ENCODE data around the gene AKNAD1.

DNA sequence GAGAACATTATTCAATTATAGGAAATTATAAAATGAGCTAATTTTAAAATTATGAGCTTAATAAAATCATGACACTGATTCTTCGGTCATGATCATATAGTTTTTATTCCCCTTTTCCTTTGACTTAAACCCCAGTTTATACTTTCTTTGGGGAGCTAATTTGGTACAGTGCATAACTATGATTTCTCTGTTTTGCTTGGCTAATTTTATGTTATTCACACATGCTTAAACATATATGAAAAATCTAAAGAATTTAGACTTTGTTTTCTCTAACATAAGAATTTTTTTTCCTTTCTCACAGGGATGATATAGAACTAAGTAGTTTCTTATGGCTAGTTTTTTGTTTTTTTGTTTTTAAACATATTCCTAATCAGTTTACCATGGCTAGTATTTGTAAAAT, 57.9 kb downstream of the AKNAD1 start:
- no peak for TF ChIP-seq MAFK (IDR thresholded peaks at IDR 0.05; ENCODE audit: low read depth, low read length)
- no peak for TF ChIP-seq CTCF (conservative IDR thresholded peaks at IDR 0.05; ENCODE audit: low read depth, low read length)
- no peak for TF ChIP-seq FOS (IDR thresholded peaks at IDR 0.05; ENCODE audit: low read depth, low read length)
- no peak for TF ChIP-seq POLR2A (IDR thresholded peaks at IDR 0.05; ENCODE audit: low read depth, low read length)
- no peak for TF ChIP-seq MXI1 (IDR thresholded peaks at IDR 0.05; ENCODE audit: borderline replicate concordance, low read depth, low read length)
- TF ChIP-seq RAD21 (IDR thresholded peaks at IDR 0.05; ENCODE audit: low read length), result no peak
- TF ChIP-seq RCOR1 (IDR thresholded peaks at IDR 0.05; ENCODE audit: insufficient replicate concordance, low read length), result no peak
- no peak for TF ChIP-seq USF2 (IDR thresholded peaks at IDR 0.05; ENCODE audit: low read depth, low read length)
- no peak for TF ChIP-seq RFX5 (IDR thresholded peaks at IDR 0.05; ENCODE audit: low read depth, low read length)
- TF ChIP-seq, protein P1, sequence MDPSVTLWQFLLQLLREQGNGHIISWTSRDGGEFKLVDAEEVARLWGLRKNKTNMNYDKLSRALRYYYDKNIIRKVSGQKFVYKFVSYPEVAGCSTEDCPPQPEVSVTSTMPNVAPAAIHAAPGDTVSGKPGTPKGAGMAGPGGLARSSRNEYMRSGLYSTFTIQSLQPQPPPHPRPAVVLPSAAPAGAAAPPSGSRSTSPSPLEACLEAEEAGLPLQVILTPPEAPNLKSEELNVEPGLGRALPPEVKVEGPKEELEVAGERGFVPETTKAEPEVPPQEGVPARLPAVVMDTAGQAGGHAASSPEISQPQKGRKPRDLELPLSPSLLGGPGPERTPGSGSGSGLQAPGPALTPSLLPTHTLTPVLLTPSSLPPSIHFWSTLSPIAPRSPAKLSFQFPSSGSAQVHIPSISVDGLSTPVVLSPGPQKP (IDR thresholded peaks at IDR 0.05; ENCODE audit: borderline replicate concordance, low read depth, low read length), result no peak
- TF ChIP-seq CEBPB (IDR thresholded peaks at IDR 0.05; ENCODE audit: low read depth, low read length), result no peak
- no peak for TF ChIP-seq NFE2L2 (IDR thresholded peaks at IDR 0.05; ENCODE audit: low read depth, low read length)
- no peak for TF ChIP-seq SMC3 (IDR thresholded peaks at IDR 0.05; ENCODE audit: low read depth, low read length)

Measured in IMR-90 (cell line).